Stimulated activated CD4-positive, alpha-beta T cell treated with anti-CD3 and anti-CD28 coated beads, Interleukin-12 subunit alpha, Interleukin-12 subunit beta, amount 100 ng/mL, for 24 hours (primary cell): Measurements from ENCODE around the gene LRRIQ3.
"Not testable (repeated sequence)": the region's sequence is repeated elsewhere in the genome, so short reads cannot be mapped to it uniquely, and the experiment has no call there.

Experiments used
- DNase-seq, 2 experiments: peaks; one replicate each; pipeline ENCODE4 v3.0.0-alpha.2; 2020; ENCODE audit warnings: low read depth in 2 of 2

The LRRIQ3 gene

GRCh38 chr1:74197657-74198552 is at the start of gene LRRIQ3, which contains the start of gene FPGT:
Gene LRRIQ3 (minus strand): TSS chr1:74198176. CDS start chr1:74183684, 14,492 bp downstream.
Gene FPGT (plus strand): TSS chr1:74198242. CDS start chr1:74198279, 37 bp downstream.
- peak; percentile 92 to 94 for DNase-seq

- no peak for DNase-seq
Observed at GRCh38 chr1:74246315-74246714, 48.3 kb upstream of the LRRIQ3 start.

- DNase-seq: no peak
Observed at GRCh38 chr1:74245168-74245772, 47.3 kb upstream of the LRRIQ3 start.

- DNase-seq: no peak
Observed at GRCh38 chr1:74237787-74238186, 39.8 kb upstream of the LRRIQ3 start.

- no peak for DNase-seq
Observed at GRCh38 chr1:74237035-74237434, 39.1 kb upstream of the LRRIQ3 start.

- no peak for DNase-seq
Observed at GRCh38 chr1:74236440-74236839, 38.5 kb upstream of the LRRIQ3 start.

GRCh38 chr1:74235153-74235552 is 37.2 kb upstream of the LRRIQ3 start, which contains the start of gene TNNI3K:
Gene TNNI3K (plus strand): TSS chr1:74235387. CDS start chr1:74235452, 65 bp downstream.
- DNase-seq: no peak

GRCh38 chr1:74223453-74223852 is 25.5 kb upstream of the LRRIQ3 start:
- no peak for DNase-seq

- no peak for DNase-seq
Observed at GRCh38 chr1:74222701-74223100, 24.7 kb upstream of the LRRIQ3 start.

- DNase-seq: no peak
Observed at GRCh38 chr1:74215229-74215628, 17.3 kb upstream of the LRRIQ3 start.

- no peak for DNase-seq
Observed at GRCh38 chr1:74205266-74205665, 7.3 kb upstream of the LRRIQ3 start.

- no peak for DNase-seq
Observed at GRCh38 chr1:74199504-74199903, 1.5 kb upstream of the LRRIQ3 start.

- no peak for DNase-seq
Observed at GRCh38 chr1:74197255-74197654, 721 bp downstream of the LRRIQ3 start.

GRCh38 chr1:74195339-74195738 is 2.6 kb downstream of the LRRIQ3 start:
- no peak for DNase-seq

GRCh38 chr1:74193908-74194307 is 4.1 kb downstream of the LRRIQ3 start:
- no peak for DNase-seq

GRCh38 chr1:74180490-74180889 is 17.5 kb downstream of the LRRIQ3 start:
- no peak for DNase-seq

- not testable (repeated sequence) for DNase-seq
Observed at GRCh38 chr1:74174423-74174822, 23.6 kb downstream of the LRRIQ3 start.

GRCh38 chr1:74162333-74162732 is 35.6 kb downstream of the LRRIQ3 start:
- DNase-seq: no peak

GRCh38 chr1:74161497-74161896 is 36.5 kb downstream of the LRRIQ3 start:
- no peak for DNase-seq

- DNase-seq: no peak
Observed at GRCh38 chr1:74160046-74160445, 37.9 kb downstream of the LRRIQ3 start.

- no peak for DNase-seq
Observed at GRCh38 chr1:74145086-74145485, 52.9 kb downstream of the LRRIQ3 start.

- not testable (repeated sequence) for DNase-seq
Observed at GRCh38 chr1:74117370-74117769, 80.6 kb downstream of the LRRIQ3 start.

- DNase-seq: no peak
Observed at GRCh38 chr1:74113333-74113732, 84.6 kb downstream of the LRRIQ3 start.
